ENCODE data around the gene DYNC1I1.

DNA sequence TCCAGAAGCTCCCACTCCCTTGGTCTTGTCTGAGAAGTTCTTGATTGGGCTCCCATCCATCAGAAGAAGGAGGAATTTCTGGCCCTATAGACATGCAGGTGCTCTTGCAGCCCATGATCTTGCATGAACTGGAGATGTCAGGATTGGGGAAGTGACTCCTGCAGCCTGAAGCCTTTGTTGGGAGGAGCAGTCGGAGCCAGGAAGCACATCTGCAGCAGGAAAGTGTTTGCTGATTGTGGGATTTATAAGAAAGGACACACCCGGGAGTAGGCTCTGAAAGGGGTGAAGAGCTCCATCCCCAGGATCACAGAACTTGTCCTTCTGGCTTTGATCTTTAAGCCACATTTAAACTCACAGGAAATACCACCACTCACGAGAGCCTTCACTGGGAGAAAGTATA, 185.2 kb downstream of the DYNC1I1 start:
- TF ChIP-seq EZH2phosphoT487 (IDR thresholded peaks at IDR 0.05; ENCODE audit: insufficient read depth, low read depth) (no peak), EZH2 (IDR thresholded peaks at IDR 0.05; ENCODE audit: insufficient read depth, poor library complexity, severe bottlenecking) (no peak)
